Calu3 (cell line): ENCODE measurements around the gene PRPF6. TPM values are rescaled to one million over a fixed set of nuclear protein-coding genes. Genes with fewer than 3 reads are reported as not detected.
A peak's percentile ranks its signal among the peaks of the same experiment; 100 is the strongest.

Experiments used
- BruUV-seq: library from RNA; stranded (reverse); fragments of 400-500 nt; replicated peaks from 2 replicates; lab custom pipeline; 2021; lab: Mats Ljungman, UMichigan
- CTCF ChIA-PET: fragments of 300-600 bp; sonication (Branson Sonifier 250); formaldehyde crosslinking; loops from one replicate; lab custom pipeline; 2022; ENCODE audit warnings: antibody characterized with exemption; lab: Charles Lee
- DNase-seq: peaks from one replicate; pipeline ENCODE4 v3.0.0; 2022
- H3K27ac Mint-ChIP-seq: one replicate; pipeline ENCODE4 v1.8.0; 2022; ENCODE audit warnings: mixed read lengths; ENCODE audit not compliant: unreplicated experiment
- H3K27me3 Mint-ChIP-seq: one replicate; pipeline ENCODE4 v1.8.0; 2022; ENCODE audit warnings: mixed read lengths; ENCODE audit not compliant: unreplicated experiment
- H3K36me3 Mint-ChIP-seq: one replicate; pipeline ENCODE4 v1.8.0; 2022; ENCODE audit warnings: mild to moderate bottlenecking, moderate library complexity, mixed read lengths; ENCODE audit not compliant: insufficient read depth, unreplicated experiment
- H3K4me1 Mint-ChIP-seq: one replicate; pipeline ENCODE4 v1.8.0; 2022; ENCODE audit warnings: mild to moderate bottlenecking, low read depth, mixed read lengths; ENCODE audit not compliant: unreplicated experiment
- H3K4me3 Mint-ChIP-seq: one replicate; pipeline ENCODE4 v1.8.0; 2022; ENCODE audit warnings: mild to moderate bottlenecking, low read depth, moderate library complexity, mixed read lengths; ENCODE audit not compliant: unreplicated experiment
- H3K9me3 Mint-ChIP-seq: one replicate; pipeline ENCODE4 v1.8.0; 2022; ENCODE audit warnings: low read depth, mixed read lengths; ENCODE audit not compliant: unreplicated experiment
- CTCF ChIP-seq: fragments of 200-600 bp; IDR thresholded peaks from one replicate; pipeline ENCODE4 v1.8.0; 2022; ENCODE audit warnings: antibody characterized with exemption; ENCODE audit not compliant: unreplicated experiment
- intact Hi-C: fragments of 100-400 bp; cut with micrococcal nuclease; formaldehyde crosslinking; loops from one replicate; pipeline ENCODE4 v1.10.0; 2022; ENCODE audit not compliant: unreplicated experiment
- total RNA-seq: library from RNA; stranded (reverse); gene quantifications from 2 replicates; pipeline ENCODE4 v1.2.3, GENCODE V29; 2022

Gene PRPF6
- total RNA-seq, 1 experiment from 2014 or later, result 113 TPM

GRCh38 chr20:63955281-63955826 is 25.6 kb upstream of the PRPF6 start:
- H3K9me3 Mint-ChIP-seq, result no peaks in the 10 kb centered on the region
- H3K27ac Mint-ChIP-seq, result peak overlapping the region; percentile 77
- BruUV-seq, result no TSS peak
- peaks cover 71% of the 10 kb centered on the region for H3K36me3 Mint-ChIP-seq
- TF ChIP-seq CTCF, result peak; percentile 53
- H3K27me3 Mint-ChIP-seq, result no peaks in the 10 kb centered on the region
- CTCF ChIA-PET, result interaction anchor here (0.9 to 1.2 kb wide), 2 partner anchors 25 to 90 kb away, joined by 5 read pairs; partner anchors contain the start of genes PRPF6 and TPD52L2
- peak overlapping the region; percentile 85 for H3K4me3 Mint-ChIP-seq
- peak; percentile 67 for DNase-seq
- intact Hi-C loops, result no loop called here
- peaks cover 23% of the 10 kb centered on the region for H3K4me1 Mint-ChIP-seq

GRCh38 chr20:63955827-63956663 is 24.9 kb upstream of the PRPF6 start, which contains the start of gene UCKL1:
TSS of gene UCKL1 (minus strand) at chr20:63956416. CDS start at chr20:63956372, 44 bp downstream.
- no peak for TF ChIP-seq CTCF
- intact Hi-C loops, result no loop called here
- H3K4me1 Mint-ChIP-seq, result peaks cover 23% of the 10 kb centered on the region
- BruUV-seq, result no TSS peak
- H3K9me3 Mint-ChIP-seq, result no peaks in the 10 kb centered on the region
- peak; percentile 98 for DNase-seq
- H3K4me3 Mint-ChIP-seq, result peak within 1 kb of the TSS; percentile 85
- H3K36me3 Mint-ChIP-seq, result peaks cover 73% of the 10 kb centered on the region
- peak within 1 kb of the TSS; percentile 77 for H3K27ac Mint-ChIP-seq
- CTCF ChIA-PET, result interaction anchor here (0.6 to 2.0 kb wide), 4 partner anchors 18 to 91 kb away, joined by 3 to 17 read pairs (median 5); partner anchors contain the start of genes PRPF6, SAMD10 and TPD52L2
- H3K27me3 Mint-ChIP-seq, result no peaks in the 10 kb centered on the region

GRCh38 chr20:63956664-63957003 is 24.3 kb upstream of the PRPF6 start:
- intact Hi-C loops, result no loop called here
- CTCF ChIA-PET, result interaction anchor here (0.6 to 2.0 kb wide), 6 partner anchors 17 to 419 kb away, joined by 3 to 17 read pairs (median 4); partner anchors contain the start of genes PRPF6, SAMD10 and TPD52L2
- peaks cover 79% of the 10 kb centered on the region for H3K36me3 Mint-ChIP-seq
- BruUV-seq, result no TSS peak
- H3K27me3 Mint-ChIP-seq, result no peaks in the 10 kb centered on the region
- peaks cover 23% of the 10 kb centered on the region for H3K4me1 Mint-ChIP-seq
- no peak for TF ChIP-seq CTCF
- H3K9me3 Mint-ChIP-seq, result no peaks in the 10 kb centered on the region
- H3K4me3 Mint-ChIP-seq, result peak overlapping the region; percentile 85
- no peak for DNase-seq
- H3K27ac Mint-ChIP-seq, result peak overlapping the region; percentile 77

GRCh38 chr20:63957004-63957689 is 23.8 kb upstream of the PRPF6 start:
- TF ChIP-seq CTCF, result no peak
- Mint-ChIP-seq H3K4me1 (peaks cover 23% of the 10 kb centered on the region), H3K9me3 (no peaks in the 10 kb centered on the region), H3K27ac (peak overlapping the region; percentile 77), H3K4me3 (peak overlapping the region; percentile 85), H3K27me3 (no peaks in the 10 kb centered on the region), H3K36me3 (peaks cover 82% of the 10 kb centered on the region)
- no TSS peak for BruUV-seq
- intact Hi-C loops, result no loop called here
- peak; percentile 77 for DNase-seq
- CTCF ChIA-PET, result interaction anchor here (0.5 to 2.0 kb wide), 4 partner anchors 17 to 419 kb away, joined by 3 to 17 read pairs (median 4); partner anchors contain the start of genes PRPF6 and SAMD10
